HL-60 (cell line): Measurements from ENCODE around the gene PDZD4.

Experiments
- DNase-seq, 2 experiments: peaks; one replicate each; pipeline ENCODE4 v3.0.0-alpha.2; 2010 to 2020; ENCODE audit warnings: low read depth in 1 of 2, low spot score in 1 of 2
- H3K27ac ChIP-seq: fragments of 250-450 bp; sonication (Bioruptor Pico); replicated peaks from 2 replicates; pipeline ENCODE4 v1.5.1; 2020; ENCODE audit warnings: mild to moderate bottlenecking, moderate library complexity
- H3K27me3 ChIP-seq: fragments of 250-450 bp; sonication (Bioruptor Pico); 2 replicates; pipeline ENCODE4 v1.5.1; 2021; ENCODE audit warnings: mild to moderate bottlenecking, moderate library complexity; ENCODE audit not compliant: insufficient read depth, poor library complexity, severe bottlenecking
- H3K4me3 ChIP-seq: replicated peaks from 2 replicates; pipeline ENCODE4 v1.5.1; 2011; ENCODE audit warnings: mild to moderate bottlenecking, control low read depth, low read length; ENCODE audit not compliant: insufficient read depth
- GABPA ChIP-seq: IDR thresholded peaks from 2 replicates; pipeline ENCODE4 v1.6.1; 2012; ENCODE audit warnings: low read depth
- POLR2AphosphoS5 ChIP-seq: IDR thresholded peaks from 2 replicates; pipeline ENCODE4 v1.6.1; 2012; ENCODE audit warnings: low read depth
- SPI1 ChIP-seq: IDR thresholded peaks from 2 replicates; pipeline ENCODE4 v1.6.1; 2012; ENCODE audit warnings: low read depth, mild to moderate bottlenecking, borderline replicate concordance
- TF ChIP-seq, protein P1 (sequence below): IDR thresholded peaks from 2 replicates; pipeline ENCODE4 v1.6.1; 2012; ENCODE audit warnings: low read depth; ENCODE audit not compliant: insufficient replicate concordance
- TF ChIP-seq, protein P2 (sequence below): IDR thresholded peaks from one replicate; pipeline ENCODE4 v1.5.1; 2011; ENCODE audit warnings: low read length, control low read depth, inconsistent platforms; ENCODE audit not compliant: insufficient read depth

Gene PDZD4

DNA sequence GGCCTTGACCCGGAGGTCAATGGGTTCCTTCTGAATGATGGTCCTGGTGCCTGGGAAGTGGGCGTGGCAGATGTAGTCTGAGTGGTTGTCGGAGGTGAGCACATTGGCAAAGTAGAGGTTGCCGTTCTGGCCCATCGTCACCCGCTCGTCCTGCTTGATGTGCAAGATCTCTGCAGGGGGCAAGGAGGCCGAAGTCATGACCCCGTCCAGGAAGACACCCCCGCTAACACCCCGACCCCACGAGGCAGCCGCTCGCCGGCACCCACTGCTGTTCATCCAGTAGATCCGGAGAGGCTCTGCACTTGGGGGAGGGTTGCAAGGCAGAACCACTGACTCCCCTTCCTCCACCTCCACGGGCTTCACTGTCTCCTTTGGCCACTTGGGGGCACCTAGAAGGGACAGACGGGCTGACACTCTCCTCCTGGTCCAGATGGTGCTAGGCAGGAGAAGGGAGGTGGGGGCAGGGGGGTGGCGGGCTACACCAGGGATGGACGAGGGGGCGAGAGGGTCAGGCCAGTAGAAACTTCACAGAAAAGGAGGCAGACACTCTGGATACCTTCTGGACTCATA lies 40.5 kb upstream of the PDZD4 start:
- no peak for DNase-seq
- TF ChIP-seq SPI1 (no peak), POLR2AphosphoS5 (no peak), GABPA (no peak)
- TF ChIP-seq, protein P1, sequence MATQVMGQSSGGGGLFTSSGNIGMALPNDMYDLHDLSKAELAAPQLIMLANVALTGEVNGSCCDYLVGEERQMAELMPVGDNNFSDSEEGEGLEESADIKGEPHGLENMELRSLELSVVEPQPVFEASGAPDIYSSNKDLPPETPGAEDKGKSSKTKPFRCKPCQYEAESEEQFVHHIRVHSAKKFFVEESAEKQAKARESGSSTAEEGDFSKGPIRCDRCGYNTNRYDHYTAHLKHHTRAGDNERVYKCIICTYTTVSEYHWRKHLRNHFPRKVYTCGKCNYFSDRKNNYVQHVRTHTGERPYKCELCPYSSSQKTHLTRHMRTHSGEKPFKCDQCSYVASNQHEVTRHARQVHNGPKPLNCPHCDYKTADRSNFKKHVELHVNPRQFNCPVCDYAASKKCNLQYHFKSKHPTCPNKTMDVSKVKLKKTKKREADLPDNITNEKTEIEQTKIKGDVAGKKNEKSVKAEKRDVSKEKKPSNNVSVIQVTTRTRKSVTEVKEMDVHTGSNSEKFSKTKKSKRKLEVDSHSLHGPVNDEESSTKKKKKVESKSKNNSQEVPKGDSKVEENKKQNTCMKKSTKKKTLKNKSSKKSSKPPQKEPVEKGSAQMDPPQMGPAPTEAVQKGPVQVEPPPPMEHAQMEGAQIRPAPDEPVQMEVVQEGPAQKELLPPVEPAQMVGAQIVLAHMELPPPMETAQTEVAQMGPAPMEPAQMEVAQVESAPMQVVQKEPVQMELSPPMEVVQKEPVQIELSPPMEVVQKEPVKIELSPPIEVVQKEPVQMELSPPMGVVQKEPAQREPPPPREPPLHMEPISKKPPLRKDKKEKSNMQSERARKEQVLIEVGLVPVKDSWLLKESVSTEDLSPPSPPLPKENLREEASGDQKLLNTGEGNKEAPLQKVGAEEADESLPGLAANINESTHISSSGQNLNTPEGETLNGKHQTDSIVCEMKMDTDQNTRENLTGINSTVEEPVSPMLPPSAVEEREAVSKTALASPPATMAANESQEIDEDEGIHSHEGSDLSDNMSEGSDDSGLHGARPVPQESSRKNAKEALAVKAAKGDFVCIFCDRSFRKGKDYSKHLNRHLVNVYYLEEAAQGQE = no peak
- TF ChIP-seq, protein P2, sequence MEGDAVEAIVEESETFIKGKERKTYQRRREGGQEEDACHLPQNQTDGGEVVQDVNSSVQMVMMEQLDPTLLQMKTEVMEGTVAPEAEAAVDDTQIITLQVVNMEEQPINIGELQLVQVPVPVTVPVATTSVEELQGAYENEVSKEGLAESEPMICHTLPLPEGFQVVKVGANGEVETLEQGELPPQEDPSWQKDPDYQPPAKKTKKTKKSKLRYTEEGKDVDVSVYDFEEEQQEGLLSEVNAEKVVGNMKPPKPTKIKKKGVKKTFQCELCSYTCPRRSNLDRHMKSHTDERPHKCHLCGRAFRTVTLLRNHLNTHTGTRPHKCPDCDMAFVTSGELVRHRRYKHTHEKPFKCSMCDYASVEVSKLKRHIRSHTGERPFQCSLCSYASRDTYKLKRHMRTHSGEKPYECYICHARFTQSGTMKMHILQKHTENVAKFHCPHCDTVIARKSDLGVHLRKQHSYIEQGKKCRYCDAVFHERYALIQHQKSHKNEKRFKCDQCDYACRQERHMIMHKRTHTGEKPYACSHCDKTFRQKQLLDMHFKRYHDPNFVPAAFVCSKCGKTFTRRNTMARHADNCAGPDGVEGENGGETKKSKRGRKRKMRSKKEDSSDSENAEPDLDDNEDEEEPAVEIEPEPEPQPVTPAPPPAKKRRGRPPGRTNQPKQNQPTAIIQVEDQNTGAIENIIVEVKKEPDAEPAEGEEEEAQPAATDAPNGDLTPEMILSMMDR = no peak
- Histone ChIP-seq H3K27me3 (peaks cover 3% of the 10 kb centered on the region), H3K27ac (no peak overlapping the region), H3K4me3 (no peak overlapping the region)

DNA sequence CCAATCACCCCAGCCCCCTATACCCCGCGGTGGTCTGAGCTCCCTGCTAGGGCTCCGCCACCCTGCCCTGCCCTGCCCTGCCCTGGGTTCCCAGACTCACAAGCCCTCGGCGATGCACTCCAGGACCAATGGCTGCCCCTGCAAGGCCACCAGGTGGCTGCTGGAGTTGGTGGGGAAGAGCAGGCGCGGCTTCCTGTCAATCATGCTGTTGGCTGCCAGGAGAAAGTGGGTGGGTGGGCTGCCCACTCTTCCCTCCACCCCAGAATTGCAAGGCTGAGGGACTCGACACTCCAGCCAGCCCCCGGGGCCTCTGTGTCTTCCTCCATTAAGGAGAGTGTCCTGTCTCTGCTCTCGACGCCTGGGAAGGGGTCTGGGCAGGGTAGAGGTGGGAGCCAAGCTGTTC lies 39.9 kb upstream of the PDZD4 start:
- no peak overlapping the region for H3K4me3 ChIP-seq
- TF ChIP-seq SPI1 (no peak), POLR2AphosphoS5 (no peak), GABPA (no peak)
- TF ChIP-seq, protein P1 = no peak
- TF ChIP-seq, protein P2 = no peak
- peaks cover 3% of the 10 kb centered on the region for H3K27me3 ChIP-seq
- H3K27ac ChIP-seq = no peak overlapping the region
- DNase-seq = no peak

DNA sequence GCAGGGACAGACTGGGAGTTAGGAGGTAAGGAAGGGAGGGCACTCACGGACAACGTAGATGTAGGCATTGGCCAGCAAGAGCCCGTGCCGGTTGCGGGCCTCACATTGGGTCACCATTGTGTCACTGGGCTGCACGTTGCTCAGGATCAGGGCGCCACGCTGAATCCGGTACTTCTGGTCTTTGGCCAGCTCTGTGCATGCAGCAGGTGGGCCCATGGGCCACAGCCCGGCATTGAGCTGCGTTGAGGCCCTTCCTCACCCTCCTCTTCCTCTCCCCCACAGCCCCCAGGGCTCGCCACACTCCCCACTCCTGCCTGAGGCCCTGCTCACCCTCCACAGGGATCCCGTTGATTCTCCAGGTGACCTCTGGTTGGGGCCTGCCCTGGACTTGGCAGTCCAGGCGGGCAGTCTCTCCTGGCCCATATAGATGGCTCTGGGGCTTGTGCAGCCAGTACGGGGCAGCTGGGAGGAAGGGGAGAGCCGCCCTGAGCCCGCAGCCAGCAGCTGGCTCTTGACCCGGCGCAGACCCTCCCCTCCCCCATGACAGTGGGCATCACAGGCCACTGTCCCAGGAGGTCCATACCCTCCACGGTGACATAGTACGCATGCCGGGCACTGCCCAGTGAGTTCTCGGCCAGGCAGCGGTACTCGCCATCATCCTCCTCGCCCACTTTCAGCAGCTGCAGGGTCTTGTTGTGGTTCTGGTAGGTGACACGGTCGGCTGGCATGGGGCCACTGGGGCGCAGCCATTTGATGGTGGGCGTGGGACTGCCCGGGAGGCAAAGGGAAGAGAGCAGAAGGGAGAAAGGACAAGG lies 39.3 kb upstream of the PDZD4 start:
- no peak for DNase-seq
- TF ChIP-seq GABPA (no peak), SPI1 (no peak), POLR2AphosphoS5 (no peak)
- TF ChIP-seq, protein P1 = no peak
- TF ChIP-seq, protein P2 = no peak
- Histone ChIP-seq H3K27ac (no peak overlapping the region), H3K4me3 (no peak overlapping the region), H3K27me3 (peaks cover 3% of the 10 kb centered on the region)
